Activated CD4-positive, alpha-beta T cell treated with anti-CD3 and anti-CD28 coated beads, Interleukin-2, Interleukin-4, amounts not matched to agents 100 ng/mL and 50 ng/mL, durations not matched to agents 16 hours and 8 hours (primary cell): ENCODE data around the gene CTIF.

Experiments used
- DNase-seq: peaks from one replicate; pipeline ENCODE4 v3.0.0-alpha.2; 2020; ENCODE audit warnings: low spot score

CTIF gene

GRCh38 chr18:48819781-48820482 is 281.1 kb downstream of the CTIF start:
- no peak for DNase-seq

- peak; percentile 79 for DNase-seq
These were observed 281.8 kb downstream of the CTIF start for GRCh38 chr18:48820483-48821250.

- DNase-seq = no peak
These were observed 282.4 kb downstream of the CTIF start for GRCh38 chr18:48821251-48821590.

- no peak for DNase-seq
These were observed 283.0 kb downstream of the CTIF start for GRCh38 chr18:48821845-48822244.

GRCh38 chr18:48824231-48824970 is 285.6 kb downstream of the CTIF start:
- DNase-seq = no peak

- DNase-seq = no peak
These were observed 286.4 kb downstream of the CTIF start for GRCh38 chr18:48825101-48825745.

GRCh38 chr18:48826271-48826670 is 287.4 kb downstream of the CTIF start:
- no peak for DNase-seq

- DNase-seq = no peak
These were observed 288.0 kb downstream of the CTIF start for GRCh38 chr18:48826806-48827205.

- no peak for DNase-seq
These were observed 288.7 kb downstream of the CTIF start for GRCh38 chr18:48827291-48828193.

GRCh38 chr18:48828194-48828545 is 289.3 kb downstream of the CTIF start:
- DNase-seq = no peak

GRCh38 chr18:48828691-48829442 is 290.0 kb downstream of the CTIF start:
- DNase-seq = no peak

GRCh38 chr18:48829443-48830149 is 290.8 kb downstream of the CTIF start:
- DNase-seq = no peak

GRCh38 chr18:48831113-48831759 is 292.4 kb downstream of the CTIF start:
- DNase-seq = no peak

- no peak for DNase-seq
These were observed 293.0 kb downstream of the CTIF start for GRCh38 chr18:48831802-48832201.

GRCh38 chr18:48832938-48833700 is 294.3 kb downstream of the CTIF start:
- DNase-seq = peak; percentile 46

GRCh38 chr18:48833701-48834412 is 295.0 kb downstream of the CTIF start:
- DNase-seq = peak; percentile 76

GRCh38 chr18:48834413-48835031 is 295.7 kb downstream of the CTIF start:
- DNase-seq = peak; percentile 93

GRCh38 chr18:48835119-48835518 is 296.3 kb downstream of the CTIF start:
- DNase-seq = no peak
